Naive thymus-derived CD8-positive, alpha-beta T cell (primary cell): ENCODE measurements around the gene C11orf97. TPM values are rescaled to one million over a fixed set of nuclear protein-coding genes. Genes with fewer than 3 reads are reported as not detected.
"Not testable (repeated sequence)": the region's sequence is repeated elsewhere in the genome, so short reads cannot be mapped to it uniquely, and the experiment has no call there.

Experiments
- ATAC-seq, 2 donors: fragments of 150-1000 bp; cut with Tn5 transposase in 1 of 2; sonication (Bioruptor Pico), chemical (Tn5 transposase) in 1 of 2; 1 replicate in 1 of 2; 2 replicates in 1 of 2; pipeline ENCODE4 v1.10.0; 2021; ENCODE audit warnings: mild to moderate bottlenecking in 2 of 2, moderate library complexity in 2 of 2
- POLR2A ChIA-PET: fragments of 350-600 bp; sonication (Branson Sonifier 250); formaldehyde crosslinking; loops from one replicate; lab custom pipeline; 2021; ENCODE audit warnings: antibody characterized with exemption; lab: Charles Lee
- DNase-seq, 10 donors: peaks; one replicate each; pipeline versions ENCODE4 v3.0.0 to v3.0.0-alpha.2; 2020 to 2022
- H3K27ac Mint-ChIP-seq, 10 donors: one replicate each; pipeline ENCODE4 v1.8.0; 2020 to 2022; ENCODE audit warnings: mild to moderate bottlenecking in 10 of 10, mixed read lengths in 10 of 10, moderate library complexity in 4 of 10, inconsistent platforms in 1 of 10
- H3K27me3 Mint-ChIP-seq, 5 donors: one replicate each; pipeline ENCODE4 v1.8.0; 2021 to 2022; ENCODE audit warnings: mixed read lengths in 5 of 5
- H3K36me3 Mint-ChIP-seq, 3 donors: one replicate each; pipeline ENCODE4 v1.8.0; 2020 to 2022; ENCODE audit warnings: mixed read lengths in 3 of 3, mild to moderate bottlenecking in 2 of 3, inconsistent platforms in 1 of 3
- H3K4me1 Mint-ChIP-seq, 4 donors: one replicate each; pipeline ENCODE4 v1.8.0; 2021 to 2022; ENCODE audit warnings: mixed read lengths in 4 of 4
- H3K4me3 Mint-ChIP-seq, 10 donors: one replicate each; pipeline ENCODE4 v1.8.0; 2020 to 2022; ENCODE audit warnings: mild to moderate bottlenecking in 10 of 10, mixed read lengths in 10 of 10, moderate library complexity in 6 of 10, inconsistent platforms in 1 of 10
- H3K9me3 Mint-ChIP-seq, 9 donors: one replicate each; pipeline ENCODE4 v1.8.0; 2020 to 2022; ENCODE audit warnings: mixed read lengths in 9 of 9, mild to moderate bottlenecking in 3 of 9, inconsistent platforms in 1 of 9, moderate library complexity in 1 of 9
- microRNA-seq: library from miRNA; unstranded; fragments of <30 nt; microRNA quantifications from one replicate; pipeline ENCODE4 v1.2.0, GENCODE V29; 2022; ENCODE audit warnings: borderline microRNAs expressed
- polyA plus RNA-seq, 3 donors: library from polyadenylated mRNA; unstranded; fragments of 300-500 nt; fragmentation: Illumina TruSeq; gene quantifications; one replicate each; pipeline ENCODE4 v1.2.3, GENCODE V29; 2021
- total RNA-seq, 8 experiments: library from RNA in 2 of 8; stranded (reverse) in 2 of 8; gene quantifications; one replicate each; pipeline ENCODE4 v1.2.3 and lab custom pipeline; 2021 to 2026

Gene C11orf97
- total and polyA plus RNA-seq, 5 experiments from 2014 or later = not detected

DNA sequence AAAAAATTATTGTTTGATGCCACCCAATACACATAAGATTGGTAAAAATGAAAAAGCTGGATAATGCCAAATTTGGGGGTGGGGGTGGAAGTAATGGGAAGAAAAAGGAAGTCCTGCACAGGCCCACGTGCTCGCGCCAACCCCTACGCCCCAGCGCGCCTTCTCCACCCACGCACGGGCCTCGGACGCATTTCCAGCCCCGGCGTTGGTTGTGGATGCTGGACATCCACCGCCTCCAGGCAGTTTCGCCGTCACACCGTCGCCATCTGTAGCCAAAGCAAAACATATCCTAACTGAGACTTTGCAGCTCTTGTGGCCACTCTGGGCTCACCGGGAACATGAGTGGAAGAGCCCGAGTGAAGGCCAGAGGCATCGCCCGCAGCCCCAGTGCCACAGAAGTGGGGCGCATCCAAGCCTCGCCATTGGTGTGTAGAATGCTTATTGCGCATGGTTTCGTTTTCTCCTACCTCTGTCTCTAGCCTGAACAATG, 55.0 kb downstream of the C11orf97 start, which contains the start of gene PIWIL4:
TSS of gene PIWIL4 (plus strand) at position 188 of the 490 bp plus-strand sequence. CDS start at position 339, 151 bp downstream.
- no peak within 1 kb of the TSS for H3K27ac Mint-ChIP-seq

DNA sequence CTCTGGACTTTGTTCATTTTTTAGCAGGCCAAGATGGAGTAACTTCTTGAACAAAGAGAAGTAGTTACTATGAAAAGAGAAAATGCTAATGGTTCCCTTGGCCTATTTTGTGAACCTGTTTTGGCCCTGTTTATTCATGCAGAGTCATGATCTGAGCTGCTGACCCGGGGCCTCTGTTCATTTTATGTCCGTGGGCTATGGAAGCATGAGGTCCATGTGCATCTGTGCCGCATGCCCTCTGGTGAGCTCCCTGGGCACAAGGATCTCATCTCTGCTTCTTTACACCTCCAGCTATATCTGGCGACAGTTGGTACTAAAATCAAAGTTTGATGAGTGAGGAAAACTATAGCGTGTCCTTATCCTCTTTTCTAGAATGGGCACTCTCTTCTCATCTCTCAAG, 55.9 kb downstream of the C11orf97 start:
- H3K36me3 Mint-ChIP-seq = peaks cover 0 to 4% (median 0%) of the 10 kb centered on the region in 3 donors
- ATAC-seq (no peak), DNase-seq (no peak)
- POLR2A ChIA-PET = no interaction called here
- no peaks in the 10 kb centered on the region for H3K9me3 Mint-ChIP-seq
- H3K4me1 Mint-ChIP-seq = no peaks in the 10 kb centered on the region
- no peak overlapping the region for H3K27ac Mint-ChIP-seq
- H3K4me3 Mint-ChIP-seq = no peak overlapping the region
- no peaks in the 10 kb centered on the region for H3K27me3 Mint-ChIP-seq

More for the DNA sequence above, 55.0 kb downstream of the C11orf97 start, which contains the start of gene PIWIL4:
- POLR2A ChIA-PET = no interaction called here
- Mint-ChIP-seq H3K9me3 (no peaks in the 10 kb centered on the region), H3K4me3 (no peak within 1 kb of the TSS), H3K4me1 (no peaks in the 10 kb centered on the region), H3K27me3 (no peaks in the 10 kb centered on the region), H3K36me3 (peaks cover 0 to 4% (median 0%) of the 10 kb centered on the region in 3 donors)
- DNase-seq (no peak), ATAC-seq (no peak)

- Mint-ChIP-seq H3K9me3 (no peaks in the 10 kb centered on the region), H3K27me3 (no peaks in the 10 kb centered on the region), H3K27ac (no peak overlapping the region), H3K4me3 (no peak overlapping the region), H3K36me3 (peaks cover 0 to 4% (median 0%) of the 10 kb centered on the region in 3 donors), H3K4me1 (no peaks in the 10 kb centered on the region)
- ATAC-seq (no peak), DNase-seq (no peak)
- POLR2A ChIA-PET = no interaction called here
Measured at GRCh38 chr11:94568717-94569116, 56.5 kb downstream of the C11orf97 start.

DNA sequence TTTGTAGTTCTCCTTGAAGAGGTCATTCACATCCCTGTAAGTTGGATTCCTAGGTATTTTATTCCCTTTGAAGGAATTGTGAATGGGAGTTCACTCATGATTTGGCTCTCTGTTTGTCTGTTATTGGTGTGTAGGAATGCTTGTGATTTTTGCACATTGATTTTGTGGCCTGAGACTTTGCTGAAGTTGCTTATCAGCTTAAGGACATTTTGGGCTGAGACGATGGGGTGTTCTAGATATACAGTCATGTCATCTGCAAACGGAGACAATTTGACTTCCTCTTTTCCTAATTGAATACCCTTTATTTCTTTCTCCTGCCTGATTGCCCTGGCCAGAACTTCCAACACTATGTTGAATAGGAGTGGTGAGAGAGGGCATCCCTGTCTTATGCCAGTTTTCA, 60.7 kb downstream of the C11orf97 start:
- DNase-seq, H3K9me3 Mint-ChIP-seq, H3K27ac Mint-ChIP-seq, H3K36me3 Mint-ChIP-seq, POLR2A ChIA-PET, ATAC-seq, H3K4me1 Mint-ChIP-seq, H3K27me3 Mint-ChIP-seq, H3K4me3 Mint-ChIP-seq: not testable (repeated sequence)

DNA sequence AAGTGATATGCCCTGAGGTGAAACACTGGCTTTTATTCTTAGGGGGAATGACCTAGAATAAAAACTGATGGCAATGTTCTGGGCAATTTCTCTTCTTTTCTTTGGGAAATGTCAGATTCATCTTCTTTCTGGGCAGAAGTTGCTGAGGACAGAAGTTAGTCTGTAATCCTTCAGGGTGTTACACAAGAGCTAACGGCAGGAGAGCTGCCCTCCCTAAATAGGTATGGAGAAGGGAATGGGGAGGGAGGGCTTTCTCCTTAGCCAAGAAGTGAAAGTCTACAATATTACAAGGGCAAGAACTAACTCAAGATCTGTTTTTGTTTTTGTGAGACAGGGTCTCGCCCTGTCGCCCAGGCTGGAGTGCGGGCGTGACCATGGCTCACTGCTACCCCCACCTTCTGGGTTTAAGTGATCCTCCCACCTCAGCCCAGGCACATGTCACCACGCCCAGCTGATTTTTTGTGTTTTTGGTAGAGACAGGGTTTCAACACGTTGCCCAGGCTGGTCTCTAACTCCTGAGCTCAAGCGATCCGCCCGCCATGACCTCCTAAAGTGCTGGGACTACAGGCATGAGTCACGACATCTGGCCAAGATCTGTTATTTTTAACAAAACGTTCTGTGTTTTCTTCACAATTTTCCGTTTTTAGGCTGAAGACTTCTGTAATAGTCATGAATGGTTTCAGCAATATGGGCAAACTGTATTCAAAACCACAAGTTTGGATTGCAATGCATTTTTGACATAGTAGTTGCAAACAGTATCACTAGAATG, 62.1 kb downstream of the C11orf97 start:
- Mint-ChIP-seq H3K27ac (no peak overlapping the region), H3K36me3 (peaks cover 0 to 5% (median 0%) of the 10 kb centered on the region in 3 donors)
- POLR2A ChIA-PET = no interaction called here

DNA sequence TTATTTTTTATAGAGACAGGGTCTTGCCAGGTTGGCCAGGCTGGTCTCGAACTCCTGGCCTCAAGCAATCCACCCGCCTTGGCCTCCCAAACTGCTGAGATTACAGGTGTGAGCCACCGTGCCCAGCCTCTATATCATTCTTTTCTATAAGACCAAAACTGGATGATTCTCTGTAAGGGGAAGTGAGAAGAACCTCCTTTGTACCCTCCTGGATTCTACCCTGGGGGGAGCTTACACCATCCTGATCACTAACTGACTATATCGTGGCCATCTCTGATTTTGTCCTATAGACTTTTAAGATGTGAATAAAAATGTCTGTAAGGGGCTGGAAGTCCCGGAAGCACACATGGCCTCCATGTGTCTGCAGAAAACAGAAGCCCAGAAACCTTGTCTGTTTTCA, 64.0 kb downstream of the C11orf97 start:
- H3K27ac Mint-ChIP-seq = no peak overlapping the region
- peaks cover 0 to 5% (median 0%) of the 10 kb centered on the region in 3 donors for H3K36me3 Mint-ChIP-seq
- no peak for DNase-seq
- no peaks in the 10 kb centered on the region for H3K4me1 Mint-ChIP-seq
- ATAC-seq = no peak
- peaks cover 0 to 2% (median 0%) of the 10 kb centered on the region in 5 donors for H3K27me3 Mint-ChIP-seq
- H3K4me3 Mint-ChIP-seq = no peak overlapping the region
- POLR2A ChIA-PET = no interaction called here
- no peaks in the 10 kb centered on the region for H3K9me3 Mint-ChIP-seq

More for the DNA sequence above, 62.1 kb downstream of the C11orf97 start:
- ATAC-seq (no peak), DNase-seq (no peak)
- H3K27me3 Mint-ChIP-seq = no peaks in the 10 kb centered on the region
- no peaks in the 10 kb centered on the region for H3K4me1 Mint-ChIP-seq
- H3K9me3 Mint-ChIP-seq = no peaks in the 10 kb centered on the region
- H3K4me3 Mint-ChIP-seq = peak overlapping the region in 1 of 10 donors; percentile 32

- Mint-ChIP-seq H3K4me1 (peaks cover 0 to 2% (median 0%) of the 10 kb centered on the region in 4 donors), H3K4me3 (no peak overlapping the region), H3K9me3 (no peaks in the 10 kb centered on the region), H3K36me3 (peaks cover 0 to 2% (median 0%) of the 10 kb centered on the region in 3 donors), H3K27me3 (peaks cover 0 to 2% (median 0%) of the 10 kb centered on the region in 5 donors), H3K27ac (no peak overlapping the region)
- no peak for ATAC-seq
- DNase-seq = no peak
- POLR2A ChIA-PET = no interaction called here
Measured at GRCh38 chr11:94577841-94578240, 65.6 kb downstream of the C11orf97 start.

Small RNA genes within 50 kb of the gene (microRNA-seq; reads per million reads assigned to microRNA genes)
- not detected for gene MIR548L

Other genes starting within 250 kb of the C11orf97 start
- gene IZUMO1R, start 207.9 kb upstream of the C11orf97 start, total RNA-seq = not detected
- not detected for gene IZUMO1R, start 207.9 kb upstream of the C11orf97 start, polyA plus RNA-seq
- under 1 TPM; 0.11 to 0.29 TPM for gene GPR83, start 111.0 kb upstream of the C11orf97 start, total RNA-seq
- gene GPR83, start 111.0 kb upstream of the C11orf97 start, polyA plus RNA-seq = under 1 TPM in 1 of 3 donors, not detected in 2; 0.14 TPM
- 10 to 100 TPM; 38.8 to 43.5 TPM for gene MRE11, start 18.6 kb upstream of the C11orf97 start, total RNA-seq
- gene MRE11, start 18.6 kb upstream of the C11orf97 start, polyA plus RNA-seq = 10 to 100 TPM; 10.3 to 15.8 (median 11.2) TPM
- gene ANKRD49, start 18.5 kb upstream of the C11orf97 start, total RNA-seq = 10 to 100 TPM; 61.3 to 64.1 TPM
- 10 to 100 TPM; 26.6 to 44.9 (median 30.9) TPM for gene ANKRD49, start 18.5 kb upstream of the C11orf97 start, polyA plus RNA-seq
- 1 to 10 TPM; 5.5 to 5.6 TPM for gene FUT4, start 31.5 kb downstream of the C11orf97 start, total RNA-seq
- gene FUT4, start 31.5 kb downstream of the C11orf97 start, polyA plus RNA-seq = 1 to 10 TPM; 1.2 to 1.6 (median 1.2) TPM
- 1 to 10 TPM; 1.5 to 1.6 TPM for gene PIWIL4, start 54.9 kb downstream of the C11orf97 start, total RNA-seq
- under 1 TPM in 1 of 3 donors, not detected in 2; 0.98 TPM for gene PIWIL4, start 54.9 kb downstream of the C11orf97 start, polyA plus RNA-seq